Measurements from ENCODE around the gene THSD7A.
"Not testable (repeated sequence)": the region's sequence is repeated elsewhere in the genome, so short reads cannot be mapped to it uniquely, and the experiment has no call there.

Gene THSD7A

GRCh38 chr7:11579141-11579540 lies 252.9 kb downstream of the THSD7A start:
- no peak for DNase-seq (ENCODE audit: low read depth in 3 of 3)

GRCh38 chr7:11576310-11576709 lies 255.7 kb downstream of the THSD7A start:
- no peak for DNase-seq (ENCODE audit: low read depth in 3 of 3)

- no peak for DNase-seq (ENCODE audit: low read depth in 3 of 3)
Measured at GRCh38 chr7:11573128-11573750, 258.8 kb downstream of the THSD7A start.

GRCh38 chr7:11570922-11571550 lies 261.0 kb downstream of the THSD7A start:
- DNase-seq (ENCODE audit: low read depth in 3 of 3), result no peak

- DNase-seq (ENCODE audit: low read depth in 3 of 3), result no peak
Measured at GRCh38 chr7:11570205-11570604, 261.8 kb downstream of the THSD7A start.

GRCh38 chr7:11567571-11567970 lies 264.4 kb downstream of the THSD7A start:
- DNase-seq (ENCODE audit: low read depth in 3 of 3), result no peak

GRCh38 chr7:11557627-11558026 lies 274.4 kb downstream of the THSD7A start:
- DNase-seq (ENCODE audit: low read depth in 3 of 3), result no peak

GRCh38 chr7:11552676-11553296 lies 279.2 kb downstream of the THSD7A start:
- DNase-seq (ENCODE audit: low read depth in 3 of 3), result no peak

GRCh38 chr7:11551470-11551869 lies 280.5 kb downstream of the THSD7A start:
- no peak for DNase-seq (ENCODE audit: low read depth in 3 of 3)

GRCh38 chr7:11548532-11548931 lies 283.5 kb downstream of the THSD7A start:
- no peak for DNase-seq (ENCODE audit: low read depth in 3 of 3)

- DNase-seq (ENCODE audit: low read depth in 3 of 3), result no peak
Measured at GRCh38 chr7:11541330-11541729, 290.7 kb downstream of the THSD7A start.

GRCh38 chr7:11540271-11540761 lies 291.7 kb downstream of the THSD7A start:
- no peak for DNase-seq (ENCODE audit: low read depth in 3 of 3)

- DNase-seq (ENCODE audit: low read depth in 3 of 3), result no peak
Measured at GRCh38 chr7:11539853-11540252, 292.1 kb downstream of the THSD7A start.

- DNase-seq (ENCODE audit: low read depth in 3 of 3), result no peak
Measured at GRCh38 chr7:11538751-11539299, 293.2 kb downstream of the THSD7A start.

- no peak for DNase-seq (ENCODE audit: low read depth in 3 of 3)
Measured at GRCh38 chr7:11533229-11533820, 298.7 kb downstream of the THSD7A start.

GRCh38 chr7:11529382-11529781 lies 302.6 kb downstream of the THSD7A start:
- no peak for DNase-seq (ENCODE audit: low read depth in 3 of 3)

GRCh38 chr7:11527707-11528106 lies 304.3 kb downstream of the THSD7A start:
- DNase-seq (ENCODE audit: low read depth in 3 of 3), result no peak

- DNase-seq (ENCODE audit: low read depth in 3 of 3), result no peak
Measured at GRCh38 chr7:11524476-11525397, 307.3 kb downstream of the THSD7A start.

GRCh38 chr7:11521964-11522499 lies 310.0 kb downstream of the THSD7A start:
- DNase-seq (ENCODE audit: low read depth in 3 of 3), result not testable (repeated sequence)

- DNase-seq (ENCODE audit: low read depth in 3 of 3), result no peak
Measured at GRCh38 chr7:11517853-11518252, 314.1 kb downstream of the THSD7A start.

- DNase-seq (ENCODE audit: low read depth in 3 of 3), result no peak
Measured at GRCh38 chr7:11516328-11516727, 315.7 kb downstream of the THSD7A start.

Data from stimulated activated CD4-positive, alpha-beta T cell treated with anti-CD3 and anti-CD28 coated beads, TNF-alpha, amount 100 ng/mL, for 24 hours (primary cell).